Endothelial cell of umbilical vein (primary cell): ENCODE measurements around the gene OR51D1.

Experiments
- FOS ChIP-seq: IDR thresholded peaks from 2 replicates; pipeline ENCODE4 v1.6.1; 2011; ENCODE audit warnings: mild to moderate bottlenecking, low read length, moderate library complexity, borderline replicate concordance; ENCODE audit not compliant: insufficient read depth
- JUN ChIP-seq: IDR thresholded peaks from 2 replicates; pipeline ENCODE4 v1.6.1; 2011; ENCODE audit warnings: borderline replicate concordance, low read depth; ENCODE audit not compliant: insufficient read length, insufficient read depth
- TF ChIP-seq, protein P1 (sequence below), 2 donors: IDR thresholded peaks; 1 replicate in 1 of 2; 2 replicates in 1 of 2; pipeline ENCODE4 v1.5.1; 2011; ENCODE audit warnings: low read length in 2 of 2, mild to moderate bottlenecking in 2 of 2, moderate library complexity in 2 of 2, control low read depth in 1 of 2, inconsistent platforms in 1 of 2, low read depth in 1 of 2; ENCODE audit not compliant: insufficient read depth in 1 of 2; ENCODE audit errors: extremely low read depth in 1 of 2

DNA sequence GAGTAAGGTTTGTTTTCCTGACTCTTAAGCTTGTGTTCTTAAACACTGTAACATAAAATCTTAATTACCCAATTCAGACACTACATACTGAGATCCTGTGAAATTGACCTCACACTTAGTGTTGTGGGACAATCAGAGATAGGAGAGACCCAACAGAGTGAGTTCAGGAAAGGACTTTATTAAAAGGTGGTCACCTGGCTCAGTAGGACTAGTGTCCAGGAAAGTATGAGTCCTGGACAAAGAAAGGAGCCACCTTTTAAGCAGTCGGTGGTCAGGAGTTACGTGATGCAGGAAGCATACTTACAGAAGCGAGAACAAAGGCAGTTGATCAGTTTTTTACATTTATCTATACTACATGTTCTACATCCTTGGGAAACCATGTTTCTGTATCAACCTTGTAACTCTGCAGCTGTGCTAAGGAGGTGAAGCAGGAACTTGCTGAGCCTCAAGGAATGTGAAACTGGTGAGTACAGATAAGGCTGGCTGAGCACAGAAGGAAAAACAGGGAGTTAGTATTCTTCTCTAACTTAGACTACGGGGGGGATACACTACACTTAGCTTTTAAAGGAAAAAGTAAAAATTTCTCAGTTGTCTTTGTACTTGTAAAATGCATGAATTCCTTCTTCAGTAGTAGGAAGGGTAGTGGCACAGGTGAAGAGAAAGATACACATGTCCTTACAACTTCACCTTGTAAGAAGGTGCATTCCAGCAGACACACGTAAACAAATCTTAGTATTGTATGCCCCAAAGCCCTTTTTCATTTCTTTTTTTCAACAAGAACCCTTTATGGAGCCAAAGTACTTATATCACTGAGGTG lies 21.6 kb downstream of the OR51D1 start:
- TF ChIP-seq FOS (no peak), JUN (no peak)
- TF ChIP-seq, protein P1, sequence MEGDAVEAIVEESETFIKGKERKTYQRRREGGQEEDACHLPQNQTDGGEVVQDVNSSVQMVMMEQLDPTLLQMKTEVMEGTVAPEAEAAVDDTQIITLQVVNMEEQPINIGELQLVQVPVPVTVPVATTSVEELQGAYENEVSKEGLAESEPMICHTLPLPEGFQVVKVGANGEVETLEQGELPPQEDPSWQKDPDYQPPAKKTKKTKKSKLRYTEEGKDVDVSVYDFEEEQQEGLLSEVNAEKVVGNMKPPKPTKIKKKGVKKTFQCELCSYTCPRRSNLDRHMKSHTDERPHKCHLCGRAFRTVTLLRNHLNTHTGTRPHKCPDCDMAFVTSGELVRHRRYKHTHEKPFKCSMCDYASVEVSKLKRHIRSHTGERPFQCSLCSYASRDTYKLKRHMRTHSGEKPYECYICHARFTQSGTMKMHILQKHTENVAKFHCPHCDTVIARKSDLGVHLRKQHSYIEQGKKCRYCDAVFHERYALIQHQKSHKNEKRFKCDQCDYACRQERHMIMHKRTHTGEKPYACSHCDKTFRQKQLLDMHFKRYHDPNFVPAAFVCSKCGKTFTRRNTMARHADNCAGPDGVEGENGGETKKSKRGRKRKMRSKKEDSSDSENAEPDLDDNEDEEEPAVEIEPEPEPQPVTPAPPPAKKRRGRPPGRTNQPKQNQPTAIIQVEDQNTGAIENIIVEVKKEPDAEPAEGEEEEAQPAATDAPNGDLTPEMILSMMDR (IDR thresholded peaks at IDR 0.05; ENCODE audit: extremely low read depth in 1 of 2, insufficient read depth in 1 of 2, low read depth in 1 of 2, low read length in 2 of 2) = no peak
